Stimulated activated effector memory CD8-positive, alpha-beta T cell treated with anti-CD3 and anti-CD28 coated beads, Interleukin-12 subunit alpha, Interleukin-12 subunit beta, amount 100 ng/mL, for 72 hours (primary cell): ENCODE measurements around the gene BARD1.
A peak's percentile ranks its signal among the peaks of the same experiment; 100 is the strongest.
"Not testable (repeated sequence)": the region's sequence is repeated elsewhere in the genome, so short reads cannot be mapped to it uniquely, and the experiment has no call there.

ENCODE experiments used
- ATAC-seq: fragments of 150-1000 bp; cut with Tn5 transposase; 2 replicates; pipeline ENCODE4 v1.10.0; 2021
- DNase-seq, 2 donors: peaks; one replicate each; pipeline ENCODE4 v3.0.0; 2021 to 2022; ENCODE audit warnings: low spot score in 2 of 2
- H3K27ac Mint-ChIP-seq: one replicate; pipeline ENCODE4 v1.8.0; 2022; ENCODE audit warnings: mild to moderate bottlenecking, mixed read lengths
- H3K36me3 Mint-ChIP-seq: one replicate; pipeline ENCODE4 v1.8.0; 2022; ENCODE audit warnings: mild to moderate bottlenecking, mixed read lengths
- H3K4me1 Mint-ChIP-seq: one replicate; pipeline ENCODE4 v1.8.0; 2022; ENCODE audit warnings: mixed read lengths
- H3K4me3 Mint-ChIP-seq: one replicate; pipeline ENCODE4 v1.8.0; 2022; ENCODE audit warnings: mild to moderate bottlenecking, mixed read lengths
- H3K9me3 Mint-ChIP-seq: one replicate; pipeline ENCODE4 v1.8.0; 2022; ENCODE audit warnings: mixed read lengths

Gene BARD1

GRCh38 chr2:214724741-214725140 is 84.7 kb downstream of the BARD1 start:
- ATAC-seq (no peak), DNase-seq (no peak)
- Mint-ChIP-seq H3K9me3 (no peaks in the 10 kb centered on the region), H3K4me3 (no peak overlapping the region), H3K27ac (no peak overlapping the region), H3K36me3 (peaks cover 46% of the 10 kb centered on the region), H3K4me1 (no peaks in the 10 kb centered on the region)

- not testable (repeated sequence) for H3K4me3 Mint-ChIP-seq, H3K27ac Mint-ChIP-seq, H3K9me3 Mint-ChIP-seq, DNase-seq, ATAC-seq, H3K36me3 Mint-ChIP-seq
- peaks cover 11% of the 10 kb centered on the region for H3K4me1 Mint-ChIP-seq
Observed at GRCh38 chr2:214717837-214718236, 91.6 kb downstream of the BARD1 start.

GRCh38 chr2:214716811-214717560 is 92.5 kb downstream of the BARD1 start:
- H3K27ac Mint-ChIP-seq = peak overlapping the region; percentile 61
- ATAC-seq = peak; percentile 13
- peaks cover 5% of the 10 kb centered on the region for H3K36me3 Mint-ChIP-seq

GRCh38 chr2:214715025-214715424 is 94.5 kb downstream of the BARD1 start:
- H3K9me3 Mint-ChIP-seq = no peaks in the 10 kb centered on the region
- peaks cover 5% of the 10 kb centered on the region for H3K36me3 Mint-ChIP-seq
- no peak for DNase-seq
- peaks cover 11% of the 10 kb centered on the region for H3K4me1 Mint-ChIP-seq
- H3K27ac Mint-ChIP-seq = no peak overlapping the region
- ATAC-seq = peak; percentile 31
- no peak overlapping the region for H3K4me3 Mint-ChIP-seq

More at GRCh38 chr2:214716811-214717560, 92.5 kb downstream of the BARD1 start:
- no peak for DNase-seq
- H3K4me3 Mint-ChIP-seq = no peak overlapping the region
- H3K4me1 Mint-ChIP-seq = peaks cover 11% of the 10 kb centered on the region
- no peaks in the 10 kb centered on the region for H3K9me3 Mint-ChIP-seq

GRCh38 chr2:214713080-214713830 is 96.2 kb downstream of the BARD1 start:
- Mint-ChIP-seq H3K27ac (no peak overlapping the region), H3K4me3 (no peak overlapping the region), H3K4me1 (peaks cover 11% of the 10 kb centered on the region), H3K36me3 (peaks cover 5% of the 10 kb centered on the region), H3K9me3 (no peaks in the 10 kb centered on the region)
- ATAC-seq (no peak), DNase-seq (no peak)

GRCh38 chr2:214710729-214711128 is 98.8 kb downstream of the BARD1 start:
- DNase-seq (no peak), ATAC-seq (no peak)
- Mint-ChIP-seq H3K9me3 (no peaks in the 10 kb centered on the region), H3K4me1 (peaks cover 4% of the 10 kb centered on the region), H3K4me3 (no peak overlapping the region), H3K27ac (no peak overlapping the region), H3K36me3 (no peaks in the 10 kb centered on the region)

GRCh38 chr2:214706986-214707385 is 102.5 kb downstream of the BARD1 start:
- no peak for ATAC-seq

GRCh38 chr2:214699236-214699635 is 110.2 kb downstream of the BARD1 start:
- DNase-seq (no peak), ATAC-seq (no peak)
- Mint-ChIP-seq H3K36me3 (no peaks in the 10 kb centered on the region), H3K27ac (no peak overlapping the region), H3K4me3 (no peak overlapping the region), H3K9me3 (peaks cover 6% of the 10 kb centered on the region), H3K4me1 (no peaks in the 10 kb centered on the region)

More at GRCh38 chr2:214706986-214707385, 102.5 kb downstream of the BARD1 start:
- no peaks in the 10 kb centered on the region for H3K4me1 Mint-ChIP-seq
- no peaks in the 10 kb centered on the region for H3K9me3 Mint-ChIP-seq
- H3K36me3 Mint-ChIP-seq = no peaks in the 10 kb centered on the region
- H3K27ac Mint-ChIP-seq = no peak overlapping the region
- no peak for DNase-seq
- no peak overlapping the region for H3K4me3 Mint-ChIP-seq

- DNase-seq = no peak
- ATAC-seq = peak; percentile 31
- Mint-ChIP-seq H3K9me3 (peaks cover 6% of the 10 kb centered on the region), H3K4me3 (no peak overlapping the region), H3K4me1 (no peaks in the 10 kb centered on the region), H3K27ac (no peak overlapping the region), H3K36me3 (no peaks in the 10 kb centered on the region)
Observed at GRCh38 chr2:214696681-214697080, 112.8 kb downstream of the BARD1 start.

GRCh38 chr2:214695789-214696188 is 113.7 kb downstream of the BARD1 start:
- H3K27ac Mint-ChIP-seq = no peak overlapping the region
- no peak overlapping the region for H3K4me3 Mint-ChIP-seq
- DNase-seq (no peak), ATAC-seq (no peak)
- no peaks in the 10 kb centered on the region for H3K36me3 Mint-ChIP-seq
- H3K9me3 Mint-ChIP-seq = peaks cover 3% of the 10 kb centered on the region
- H3K4me1 Mint-ChIP-seq = no peaks in the 10 kb centered on the region

GRCh38 chr2:214683557-214683956 is 125.9 kb downstream of the BARD1 start:
- ATAC-seq, H3K36me3 Mint-ChIP-seq, H3K4me1 Mint-ChIP-seq, DNase-seq, H3K9me3 Mint-ChIP-seq: not testable (repeated sequence)
- Mint-ChIP-seq H3K27ac (peak overlapping the region; percentile 13), H3K4me3 (peak overlapping the region; percentile 56)

- ATAC-seq (no peak), DNase-seq (no peak)
- peaks cover 7% of the 10 kb centered on the region for H3K4me1 Mint-ChIP-seq
- no peak overlapping the region for H3K4me3 Mint-ChIP-seq
- H3K36me3 Mint-ChIP-seq = no peaks in the 10 kb centered on the region
- no peak overlapping the region for H3K27ac Mint-ChIP-seq
- peaks cover 3% of the 10 kb centered on the region for H3K9me3 Mint-ChIP-seq
Observed at GRCh38 chr2:214679736-214680135, 129.7 kb downstream of the BARD1 start.

GRCh38 chr2:214676421-214677089 is 132.9 kb downstream of the BARD1 start:
- DNase-seq = no peak
- H3K4me1 Mint-ChIP-seq = no peaks in the 10 kb centered on the region

More at GRCh38 chr2:214676421-214677089, 132.9 kb downstream of the BARD1 start:
- no peaks in the 10 kb centered on the region for H3K36me3 Mint-ChIP-seq
- no peak overlapping the region for H3K4me3 Mint-ChIP-seq
- ATAC-seq = no peak
- H3K27ac Mint-ChIP-seq = no peak overlapping the region
- peaks cover 3% of the 10 kb centered on the region for H3K9me3 Mint-ChIP-seq
